Erythroblast (primary cell): Measurements from ENCODE around the gene S100A8.
"Not testable (repeated sequence)": the region's sequence is repeated elsewhere in the genome, so short reads cannot be mapped to it uniquely, and the experiment has no call there.

ENCODE experiments used
- GATA1 ChIP-seq: IDR thresholded peaks from 2 replicates; pipeline ENCODE4 v1.6.1; 2011; ENCODE audit warnings: low read depth, mild to moderate bottlenecking, control low read depth, low read length, moderate library complexity
- POLR2A ChIP-seq: IDR thresholded peaks from 2 replicates; pipeline ENCODE4 v1.6.1; 2011; ENCODE audit warnings: mild to moderate bottlenecking, low read length

- not testable (repeated sequence) for TF ChIP-seq POLR2A, GATA1
Measured at GRCh38 chr1:153413961-153414360, 23.1 kb upstream of the S100A8 start.
